Neuron (in vitro differentiated cells): Measurements from ENCODE around the gene UIMC1.

Source experiments
- H2AFZ ChIP-seq: one replicate; pipeline ENCODE4 v1.6.1; 2013; ENCODE audit warnings: low read depth, mild to moderate bottlenecking, inconsistent platforms, low read length, moderate library complexity
- H3K27me3 ChIP-seq: one replicate; pipeline ENCODE4 v1.6.1; 2013; ENCODE audit warnings: low read length; ENCODE audit not compliant: insufficient read depth
- H3K36me3 ChIP-seq: one replicate; pipeline ENCODE4 v1.6.1; 2013; ENCODE audit warnings: low read length; ENCODE audit not compliant: insufficient read depth
- H3K4me1 ChIP-seq: one replicate; pipeline ENCODE4 v1.6.1; 2013; ENCODE audit warnings: low read length; ENCODE audit not compliant: insufficient read depth
- H3K4me3 ChIP-seq: 2 replicates; pipeline ENCODE4 v1.5.1; 2013; ENCODE audit warnings: mild to moderate bottlenecking, low read length, moderate library complexity
- H3K9me3 ChIP-seq: one replicate; pipeline ENCODE4 v1.6.1; 2013; ENCODE audit warnings: low read length

UIMC1 gene

DNA sequence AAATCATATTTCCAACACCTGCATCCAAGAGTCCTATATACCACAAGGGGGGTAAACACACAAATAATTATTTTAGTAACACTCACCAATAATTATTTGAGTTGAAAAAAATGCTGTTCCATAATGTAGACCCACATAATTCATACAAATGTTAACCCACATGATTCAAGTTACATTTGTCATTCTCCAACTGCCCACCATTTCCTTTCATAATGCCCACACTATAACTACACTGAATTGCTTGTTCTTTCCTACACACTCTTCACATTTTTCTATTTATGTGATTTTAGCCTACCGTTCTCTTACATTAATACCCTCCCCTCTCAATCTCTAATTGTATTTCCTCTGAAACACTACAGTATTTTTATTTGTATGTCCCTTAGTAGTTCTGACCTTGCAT, 71.6 kb downstream of the UIMC1 start:
- no peaks in the 10 kb centered on the region for H3K4me1 ChIP-seq
- H3K4me3 ChIP-seq = no peak overlapping the region
- H3K36me3 ChIP-seq = peaks cover 32% of the 10 kb centered on the region
- H3K27me3 ChIP-seq = no peaks in the 10 kb centered on the region
- H3K9me3 ChIP-seq = no peaks in the 10 kb centered on the region
- H2AFZ ChIP-seq = no peak overlapping the region

DNA sequence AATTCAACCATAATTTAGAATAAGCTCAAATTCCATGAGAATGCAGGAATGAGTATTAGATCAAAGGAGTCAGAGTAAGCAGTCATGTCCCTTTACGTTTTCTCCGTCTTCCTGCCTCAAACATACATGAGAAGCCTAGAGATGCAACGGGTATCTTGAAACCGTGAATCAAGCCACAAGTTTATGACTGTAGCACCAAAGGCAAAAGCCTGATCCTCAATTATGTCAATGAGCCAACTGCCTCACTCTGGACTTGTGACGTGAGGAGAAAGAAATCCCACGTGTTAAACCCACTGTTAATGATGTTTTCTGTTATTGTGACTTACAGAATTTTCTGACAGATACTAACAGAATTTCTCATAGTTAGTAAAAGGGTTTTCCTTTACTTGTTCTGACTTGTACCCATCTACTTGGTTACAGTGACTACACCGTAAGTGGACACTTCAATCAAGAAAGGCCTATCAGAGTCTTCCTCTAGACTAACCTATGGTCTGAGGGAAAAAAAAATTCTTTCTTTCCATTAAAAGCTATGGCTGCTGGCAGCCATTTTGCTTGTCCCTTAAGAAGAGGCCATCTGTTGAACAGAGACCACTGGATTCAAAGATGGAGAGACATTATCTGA, 72.2 kb downstream of the UIMC1 start:
- no peaks in the 10 kb centered on the region for H3K27me3 ChIP-seq
- H3K4me1 ChIP-seq = no peaks in the 10 kb centered on the region
- no peak overlapping the region for H2AFZ ChIP-seq
- peaks cover 26% of the 10 kb centered on the region for H3K36me3 ChIP-seq
- H3K9me3 ChIP-seq = no peaks in the 10 kb centered on the region
- no peak overlapping the region for H3K4me3 ChIP-seq

DNA sequence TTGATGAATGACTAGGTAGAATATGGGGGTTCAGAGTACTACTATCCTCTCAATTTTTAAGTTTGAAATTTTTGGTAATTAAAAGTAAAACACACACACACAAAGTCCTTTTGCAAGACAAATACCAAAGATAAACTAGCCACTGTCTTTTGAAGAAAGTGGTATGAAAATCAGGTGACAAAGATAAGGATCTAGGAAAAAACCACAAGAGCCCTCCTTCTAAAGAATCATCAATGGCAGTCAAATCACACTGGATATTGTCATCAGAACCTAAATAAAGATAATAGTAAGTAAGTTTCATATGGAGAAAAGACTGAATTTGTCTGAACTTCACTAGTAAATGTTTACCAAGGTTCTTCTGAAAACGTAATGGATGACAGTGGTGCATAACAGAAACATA, 76.9 kb downstream of the UIMC1 start:
- Histone ChIP-seq H3K27me3 (no peaks in the 10 kb centered on the region), H3K4me1 (no peaks in the 10 kb centered on the region), H3K36me3 (peaks cover 22% of the 10 kb centered on the region), H3K9me3 (no peaks in the 10 kb centered on the region), H2AFZ (no peak overlapping the region), H3K4me3 (no peak overlapping the region)

DNA sequence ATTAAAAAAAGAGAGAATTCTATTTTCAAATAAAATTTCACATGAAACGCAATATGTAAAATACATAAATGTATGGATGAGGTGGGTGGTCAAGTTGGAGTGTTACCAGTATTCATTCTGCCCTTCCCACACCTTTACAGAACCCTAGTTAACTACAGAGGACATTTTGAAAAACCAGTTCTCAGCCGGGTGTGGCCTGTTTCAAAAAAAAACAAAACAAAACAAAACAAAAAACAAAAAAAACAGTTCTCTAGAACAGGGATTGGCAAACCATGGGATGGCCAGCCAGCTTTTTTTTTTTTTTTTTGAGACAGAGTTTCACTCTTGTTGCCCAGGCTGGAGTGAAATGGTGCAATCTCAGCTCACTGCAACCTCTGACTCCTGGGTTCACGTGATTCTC, 79.0 kb downstream of the UIMC1 start:
- Histone ChIP-seq H3K4me3 (no peak overlapping the region), H3K4me1 (no peaks in the 10 kb centered on the region), H3K36me3 (peaks cover 13% of the 10 kb centered on the region), H3K27me3 (no peaks in the 10 kb centered on the region), H3K9me3 (no peaks in the 10 kb centered on the region), H2AFZ (no peak overlapping the region)

DNA sequence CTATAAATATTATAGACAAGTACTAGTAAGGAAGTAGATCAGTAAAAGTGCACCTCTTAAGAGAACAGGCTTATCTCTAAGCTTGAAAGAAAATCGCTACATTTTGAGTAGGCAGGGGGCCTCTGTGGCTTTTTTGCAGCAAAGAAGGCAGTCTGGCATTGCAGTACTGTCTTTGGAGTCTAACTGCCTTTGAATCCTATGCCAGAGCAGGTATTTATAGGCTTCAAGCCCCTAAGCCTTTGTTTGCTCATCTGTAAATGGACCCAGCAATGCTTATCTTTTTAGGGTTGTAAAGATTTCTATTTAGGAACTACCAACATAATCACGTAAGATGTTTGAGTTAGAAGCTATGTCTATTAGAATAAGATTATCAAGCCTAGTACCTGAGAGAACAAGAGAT, 83.8 kb downstream of the UIMC1 start:
- Histone ChIP-seq H3K4me1 (peaks cover 19% of the 10 kb centered on the region), H2AFZ (no peak overlapping the region), H3K4me3 (no peak overlapping the region)

DNA sequence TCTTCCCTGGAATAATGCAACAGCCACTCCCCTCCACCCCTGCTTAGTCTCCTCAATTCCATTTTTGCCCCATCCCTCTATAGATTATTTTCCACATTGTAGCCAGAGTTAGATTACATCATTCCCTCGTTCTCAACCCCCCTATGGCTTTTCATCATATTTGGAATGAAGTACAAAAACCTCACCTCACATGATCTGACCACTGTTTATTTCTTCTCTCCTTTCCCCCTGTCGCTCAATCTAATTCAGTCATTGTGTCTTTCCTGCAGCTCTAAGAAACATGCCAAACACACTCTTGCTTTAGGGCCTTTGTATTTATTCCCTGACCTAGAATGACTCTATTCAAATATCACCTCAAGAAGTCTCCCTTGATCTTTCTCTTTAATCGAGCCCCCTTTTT, 84.9 kb downstream of the UIMC1 start:
- Histone ChIP-seq H3K9me3 (no peaks in the 10 kb centered on the region), H3K27me3 (no peaks in the 10 kb centered on the region), H3K36me3 (peaks cover 10% of the 10 kb centered on the region), H3K4me1 (peaks cover 19% of the 10 kb centered on the region), H3K4me3 (no peak overlapping the region), H2AFZ (no peak overlapping the region)

More for the DNA sequence above, 83.8 kb downstream of the UIMC1 start:
- Histone ChIP-seq H3K27me3 (no peaks in the 10 kb centered on the region), H3K9me3 (no peaks in the 10 kb centered on the region), H3K36me3 (peaks cover 10% of the 10 kb centered on the region)

DNA sequence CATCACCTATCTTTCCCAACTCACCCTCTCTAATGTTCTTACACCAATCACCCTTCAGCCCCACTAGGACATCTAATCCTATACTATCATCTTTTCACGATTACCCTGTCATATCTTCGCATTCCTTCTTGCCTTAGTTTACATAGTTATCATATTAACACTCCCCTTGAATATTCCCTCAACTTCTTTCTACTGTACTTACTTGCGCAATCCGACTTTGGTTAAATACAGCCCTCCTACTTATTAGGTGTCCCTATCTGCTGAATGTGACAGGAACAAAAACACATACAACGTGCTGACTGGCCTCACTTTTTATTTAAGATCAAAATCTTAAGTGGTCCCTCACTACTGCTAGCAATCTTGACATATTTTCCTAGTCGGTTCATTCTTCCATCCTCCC, 88.0 kb downstream of the UIMC1 start:
- no peaks in the 10 kb centered on the region for H3K9me3 ChIP-seq

DNA sequence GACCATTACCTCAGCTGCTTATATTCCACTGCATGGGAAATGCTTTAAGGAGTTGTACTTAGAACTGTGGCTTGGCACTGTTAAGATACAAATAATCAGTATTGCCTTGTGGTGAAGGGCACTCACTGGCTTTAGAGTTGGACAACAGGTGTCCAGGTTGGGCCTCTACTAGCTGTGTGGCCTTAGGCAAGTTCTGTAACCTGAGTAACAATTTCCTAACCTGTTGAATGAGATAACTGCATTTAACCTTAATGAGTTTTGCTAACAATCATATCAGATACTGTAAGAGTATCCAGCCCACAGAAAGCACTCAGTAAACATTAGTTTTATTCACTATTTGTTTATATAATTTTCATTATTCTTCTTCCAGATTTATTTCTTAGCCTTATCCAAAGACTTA, 90.2 kb downstream of the UIMC1 start:
- Histone ChIP-seq H2AFZ (no peak overlapping the region), H3K4me3 (no peak overlapping the region), H3K27me3 (no peaks in the 10 kb centered on the region), H3K36me3 (peaks cover 16% of the 10 kb centered on the region), H3K4me1 (peaks cover 9% of the 10 kb centered on the region), H3K9me3 (no peaks in the 10 kb centered on the region)

More for the DNA sequence above, 88.0 kb downstream of the UIMC1 start:
- Histone ChIP-seq H3K4me1 (peaks cover 19% of the 10 kb centered on the region), H3K36me3 (peaks cover 16% of the 10 kb centered on the region), H2AFZ (no peak overlapping the region), H3K4me3 (no peak overlapping the region), H3K27me3 (no peaks in the 10 kb centered on the region)

DNA sequence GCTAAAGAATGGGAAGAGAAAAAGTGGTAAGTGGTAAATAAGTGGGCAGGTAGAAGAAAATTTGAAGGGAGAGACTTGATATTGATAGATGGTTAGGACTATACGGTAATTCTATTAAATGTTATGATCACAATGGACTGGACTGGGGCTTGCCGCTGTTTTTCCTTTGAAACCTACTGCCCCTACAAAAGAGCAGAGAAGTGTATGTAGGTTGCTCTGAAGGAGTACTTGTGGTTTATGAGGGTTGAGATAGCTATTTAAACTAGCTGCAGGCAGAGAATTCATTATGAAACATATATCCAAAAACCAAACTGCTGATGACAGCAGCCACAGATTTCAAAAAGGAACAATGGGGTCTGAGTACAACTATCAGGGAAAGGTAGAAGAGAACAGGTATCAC, 90.7 kb downstream of the UIMC1 start:
- H3K4me3 ChIP-seq = no peak overlapping the region
- no peak overlapping the region for H2AFZ ChIP-seq
- no peaks in the 10 kb centered on the region for H3K9me3 ChIP-seq
- H3K4me1 ChIP-seq = peaks cover 5% of the 10 kb centered on the region
- H3K36me3 ChIP-seq = peaks cover 16% of the 10 kb centered on the region
- no peaks in the 10 kb centered on the region for H3K27me3 ChIP-seq

DNA sequence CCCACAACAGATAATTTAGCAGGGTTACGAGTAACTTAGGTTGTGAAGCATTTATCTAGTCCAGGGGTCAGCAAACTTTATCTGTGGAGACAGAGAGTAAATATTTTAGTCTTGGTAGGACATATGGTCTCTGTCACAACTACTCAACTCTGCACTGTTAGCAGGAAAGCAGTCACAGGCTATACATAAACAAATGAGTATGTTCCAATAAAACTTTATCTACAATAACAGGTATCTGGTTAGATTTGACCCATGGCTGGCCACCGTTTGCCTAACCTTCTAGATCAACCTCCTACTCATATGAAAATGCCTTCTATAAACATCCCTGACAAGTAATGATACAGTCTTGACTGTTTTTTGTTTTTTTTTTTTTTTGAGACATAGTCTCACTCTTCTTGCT, 94.5 kb downstream of the UIMC1 start:
- no peaks in the 10 kb centered on the region for H3K9me3 ChIP-seq
- H3K27me3 ChIP-seq = no peaks in the 10 kb centered on the region
- H3K36me3 ChIP-seq = peaks cover 16% of the 10 kb centered on the region
- no peak overlapping the region for H2AFZ ChIP-seq
- no peak overlapping the region for H3K4me3 ChIP-seq
- H3K4me1 ChIP-seq = no peaks in the 10 kb centered on the region

DNA sequence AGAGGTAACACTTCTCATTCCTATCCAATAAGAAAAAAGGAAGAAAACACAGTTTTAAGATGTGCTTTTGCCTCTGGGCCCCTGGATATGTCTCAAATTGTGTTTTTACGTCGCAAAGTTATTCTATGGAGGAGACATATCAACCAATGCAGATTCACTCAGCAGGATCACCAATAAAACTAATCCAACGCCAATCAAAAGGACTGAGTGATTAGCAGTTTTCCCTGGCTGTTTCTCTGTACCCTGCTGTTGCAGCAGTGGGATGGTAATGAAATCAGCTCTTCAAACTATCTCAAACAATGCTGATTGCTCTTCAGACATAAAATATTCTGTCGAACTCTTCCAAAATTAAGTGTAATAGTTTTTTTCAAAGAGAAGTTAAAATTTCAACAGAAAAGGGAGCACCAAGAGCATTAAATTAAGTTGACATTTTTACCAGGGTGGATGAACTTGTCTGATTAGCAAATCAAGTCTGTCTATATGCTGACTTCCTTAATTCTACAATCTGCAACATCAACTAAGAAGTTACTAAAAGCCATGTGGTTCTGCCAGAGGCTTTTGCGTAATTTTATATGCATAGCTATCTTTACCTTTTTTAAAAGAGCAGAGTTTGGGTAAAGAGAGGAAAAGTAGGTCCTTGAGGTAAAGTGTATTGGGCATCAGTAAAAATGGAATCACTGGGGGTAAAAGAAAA, 97.8 kb downstream of the UIMC1 start:
- Histone ChIP-seq H3K27me3 (no peaks in the 10 kb centered on the region), H3K4me1 (peaks cover 17% of the 10 kb centered on the region), H3K4me3 (no peak overlapping the region), H2AFZ (no peak overlapping the region), H3K36me3 (peaks cover 37% of the 10 kb centered on the region), H3K9me3 (no peaks in the 10 kb centered on the region)

DNA sequence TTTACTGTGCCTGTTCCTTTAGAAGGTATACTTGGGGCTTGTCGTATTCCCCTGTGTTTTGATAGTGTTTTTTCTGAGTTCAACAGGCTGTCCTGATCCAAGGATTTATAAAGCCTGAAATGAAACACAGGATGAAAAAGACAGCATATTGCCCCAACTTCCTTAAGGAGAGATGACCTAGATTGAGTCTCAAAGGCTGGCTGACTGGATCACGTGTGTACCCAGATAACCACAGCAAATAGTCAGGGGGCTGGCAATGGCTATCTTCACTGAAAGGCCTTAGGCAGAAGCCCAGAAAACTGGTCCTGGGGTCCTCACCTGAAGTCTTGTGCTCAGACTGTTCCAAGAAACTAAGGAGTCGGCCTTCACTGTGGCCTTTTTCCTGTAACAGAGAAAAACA, 99.8 kb downstream of the UIMC1 start:
- Histone ChIP-seq H3K36me3 (peaks cover 55% of the 10 kb centered on the region), H3K9me3 (no peaks in the 10 kb centered on the region), H2AFZ (no peak overlapping the region), H3K4me3 (no peak overlapping the region), H3K4me1 (peaks cover 17% of the 10 kb centered on the region), H3K27me3 (no peaks in the 10 kb centered on the region)

DNA sequence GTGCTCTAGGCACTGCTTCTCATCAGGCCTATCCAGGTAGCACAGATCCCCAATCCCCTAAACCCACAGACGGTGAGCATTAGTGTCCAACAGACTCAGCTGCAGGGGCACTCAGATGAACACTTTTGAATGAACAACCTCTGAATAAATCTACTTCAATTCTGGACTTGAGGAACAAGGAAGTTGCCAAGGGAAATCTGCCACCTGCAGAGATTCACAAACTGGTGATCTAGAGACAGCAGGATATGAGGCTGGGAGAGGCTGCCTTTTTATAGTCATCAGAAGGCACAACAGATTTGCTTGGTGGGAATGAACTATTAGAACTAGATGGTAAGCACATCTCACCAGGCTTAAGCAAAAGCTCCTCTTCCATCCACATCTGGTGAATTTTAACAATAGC, 100.5 kb downstream of the UIMC1 start:
- H3K4me1 ChIP-seq = peaks cover 18% of the 10 kb centered on the region
- peaks cover 57% of the 10 kb centered on the region for H3K36me3 ChIP-seq
- no peak overlapping the region for H2AFZ ChIP-seq
- no peak overlapping the region for H3K4me3 ChIP-seq
- H3K27me3 ChIP-seq = no peaks in the 10 kb centered on the region
- no peaks in the 10 kb centered on the region for H3K9me3 ChIP-seq

DNA sequence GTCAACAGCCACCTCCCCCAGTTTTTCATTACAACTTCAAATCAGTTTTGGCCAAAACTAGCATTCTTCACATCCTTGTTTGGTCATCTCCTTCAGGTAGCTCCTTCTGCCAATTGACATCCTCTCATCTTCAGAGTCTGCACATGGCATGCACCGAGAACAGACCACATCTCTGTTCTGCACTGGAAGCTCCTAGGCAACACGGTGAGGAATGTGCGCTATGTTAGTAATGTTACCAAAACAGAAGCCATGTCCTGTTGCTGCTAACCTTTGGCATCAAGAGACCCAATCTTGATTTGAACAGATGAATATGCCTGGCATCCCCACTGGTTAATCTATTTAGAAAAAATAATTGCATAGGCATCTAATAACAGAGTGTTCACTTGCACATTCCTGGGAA, 102.3 kb downstream of the UIMC1 start:
- Histone ChIP-seq H3K4me1 (peaks cover 22% of the 10 kb centered on the region), H3K4me3 (no peak overlapping the region), H3K36me3 (peaks cover 57% of the 10 kb centered on the region), H3K27me3 (no peaks in the 10 kb centered on the region), H3K9me3 (no peaks in the 10 kb centered on the region), H2AFZ (no peak overlapping the region)
